ENCODE results near the gene ALG9.

The ALG9 gene

GRCh38 chr11:111870886-111871692 is at the start of gene ALG9:
Gene ALG9 (minus strand): TSS chr11:111871581. CDS start chr11:111871482, 99 bp downstream.
- POLR2A ChIA-PET = interaction anchor here (0.5 to 1.8 kb wide), 16 partner anchors 15 to 350 kb away, joined by 3 to 18 read pairs (median 3); no protein-coding TSS in a partner anchor
- Histone ChIP-seq H3K27ac (ENCODE audit: extremely low read depth, low read depth, low read length) (peak within 1 kb of the TSS; percentile 66; the same call in 1 of the 2 replicates), H3K36me3 (ENCODE audit: control insufficient read depth in 2 of 2, insufficient read depth in 1 of 2, low read length in 2 of 2) (peaks cover 9 to 43% of the 10 kb centered on the region in 2 experiments; a peak in 2 of 3 replicates), H3K9me3 (ENCODE audit: control insufficient read depth, insufficient read depth, low read depth, low read length) (no peaks in the 10 kb centered on the region), H3K4me3 (ENCODE audit: low read depth, low read length) (peak within 1 kb of the TSS; percentile 89), H3K4me1 (ENCODE audit: control insufficient read depth, insufficient read depth, low read length) (no peaks in the 10 kb centered on the region)
- CTCF ChIA-PET = interaction anchor here (0.6 to 2.8 kb wide), 12 partner anchors 9 to 409 kb away, joined by 3 to 17 read pairs (median 4); partner anchors contain the start of gene DIXDC1
- TF ChIP-seq ZNF596 (tag by site-specific recombination; IDR thresholded peaks at IDR 0.05) (no peak), AEBP2 (tag by site-specific recombination; IDR thresholded peaks at IDR 0.05; ENCODE audit: borderline replicate concordance) (no peak), ZSCAN30 (tag by site-specific recombination; IDR thresholded peaks at IDR 0.05) (0 out of 2 replicates have a peak, but pooled peaks have one; percentile 19), KLF17 (tag by site-specific recombination; IDR thresholded peaks at IDR 0.05) (no peak), ZNF146 (tag by site-specific recombination; IDR thresholded peaks at IDR 0.05) (no peak), ZNF274 (IDR thresholded peaks at IDR 0.05; ENCODE audit: low read length) (no peak), ZNF274 (tag by site-specific recombination; IDR thresholded peaks at IDR 0.05; ENCODE audit: borderline replicate concordance) (no peak), ZNF510 (tag by site-specific recombination; IDR thresholded peaks at IDR 0.05; ENCODE audit: insufficient replicate concordance) (no peak), ZBTB8A (tag by site-specific recombination; IDR thresholded peaks at IDR 0.05) (no peak), ZNF571 (tag by site-specific recombination; IDR thresholded peaks at IDR 0.05) (no peak), ZNF692 (tag by site-specific recombination; IDR thresholded peaks at IDR 0.05) (peak; percentile 54; the same call in 1 of the 2 replicates), ZNF391 (tag by site-specific recombination; IDR thresholded peaks at IDR 0.05; ENCODE audit: borderline replicate concordance, low read depth) (no peak), ZBTB11 (tag by site-specific recombination; conservative IDR thresholded peaks at IDR 0.05; ENCODE audit: low read depth) (peak; percentile 41; the same call in 1 of the 2 replicates), ZNF169 (tag by site-specific recombination; IDR thresholded peaks at IDR 0.05) (no peak), ZFP69B (tag by site-specific recombination; IDR thresholded peaks at IDR 0.05) (no peak), ZBTB1 (tag by site-specific recombination; IDR thresholded peaks at IDR 0.05) (no peak), ZNF423 (tag by site-specific recombination; IDR thresholded peaks at IDR 0.05) (no peak), ZBTB6 (tag by site-specific recombination; IDR thresholded peaks at IDR 0.05) (no peak), ZNF214 (tag by site-specific recombination; IDR thresholded peaks at IDR 0.05; ENCODE audit: borderline replicate concordance) (no peak), ZNF776 (tag by site-specific recombination; IDR thresholded peaks at IDR 0.05; ENCODE audit: borderline replicate concordance) (no peak), ZFHX2 (tag by site-specific recombination; conservative IDR thresholded peaks at IDR 0.05) (no peak), ZBTB48 (tag by site-specific recombination; IDR thresholded peaks at IDR 0.05) (peak; percentile 60), ZNF645 (tag by site-specific recombination; IDR thresholded peaks at IDR 0.05) (no peak), ZNF341 (tag by site-specific recombination; IDR thresholded peaks at IDR 0.05; ENCODE audit: low read depth) (peak; percentile 82)

Data from HEK293 (cell line).